GM19372 (cell line): ENCODE results near the gene SFSWAP.
"Not testable (repeated sequence)": the region's sequence is repeated elsewhere in the genome, so short reads cannot be mapped to it uniquely, and the experiment has no call there.

ENCODE experiments used
- ATAC-seq: cut with Tn5 transposase; IDR thresholded peaks from one replicate; pipeline ENCODE4 v1.9.1; 2021; ENCODE audit warnings: mild to moderate bottlenecking, low read depth, moderate library complexity; ENCODE audit not compliant: unreplicated experiment

Gene SFSWAP

GRCh38 chr12:131754184-131754583 is 43.3 kb downstream of the SFSWAP start:
- no peak for ATAC-seq

- no peak for ATAC-seq
Measured at GRCh38 chr12:131755305-131756113, 44.6 kb downstream of the SFSWAP start.

DNA sequence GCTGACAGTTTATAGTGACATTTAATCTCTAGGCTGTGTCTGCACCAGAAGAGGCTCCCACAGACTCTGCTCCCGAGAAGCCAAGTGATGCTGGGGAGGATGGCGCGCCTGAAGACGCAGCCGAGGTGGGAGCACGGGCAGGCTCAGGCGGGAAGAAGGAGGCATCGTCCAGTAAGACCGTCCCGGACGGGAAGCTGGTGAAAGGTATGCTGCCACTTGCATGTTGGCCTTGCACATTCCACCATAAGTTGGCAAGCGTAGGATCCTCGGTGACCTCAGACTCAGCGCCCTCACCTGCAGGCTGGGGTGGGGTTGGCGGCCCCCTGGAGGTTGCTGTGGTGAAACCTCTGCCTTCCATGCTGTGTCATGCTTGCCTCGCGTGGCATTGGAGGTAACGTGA is 45.6 kb downstream of the SFSWAP start:
- ATAC-seq = no peak

DNA sequence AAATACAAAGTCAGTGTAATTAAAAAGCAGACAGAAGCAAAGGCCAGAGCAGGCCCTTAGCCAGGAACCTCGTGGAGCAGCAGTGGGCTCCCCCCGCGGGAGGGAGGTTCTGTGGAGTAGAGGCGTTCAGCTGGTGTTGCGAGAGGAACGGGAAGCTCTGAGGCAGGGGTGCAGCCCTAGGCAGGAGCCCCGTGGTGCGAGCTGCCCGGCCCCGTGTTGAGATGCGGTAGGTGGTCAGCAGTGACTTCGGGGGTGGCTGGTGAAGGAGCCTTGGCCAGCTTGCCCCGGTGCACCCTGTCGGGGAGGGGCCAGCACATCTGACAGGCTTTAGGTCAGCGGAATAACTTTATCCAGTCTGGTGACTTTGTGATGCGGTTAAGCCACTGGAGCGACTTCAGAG is 46.2 kb downstream of the SFSWAP start:
- ATAC-seq = no peak

DNA sequence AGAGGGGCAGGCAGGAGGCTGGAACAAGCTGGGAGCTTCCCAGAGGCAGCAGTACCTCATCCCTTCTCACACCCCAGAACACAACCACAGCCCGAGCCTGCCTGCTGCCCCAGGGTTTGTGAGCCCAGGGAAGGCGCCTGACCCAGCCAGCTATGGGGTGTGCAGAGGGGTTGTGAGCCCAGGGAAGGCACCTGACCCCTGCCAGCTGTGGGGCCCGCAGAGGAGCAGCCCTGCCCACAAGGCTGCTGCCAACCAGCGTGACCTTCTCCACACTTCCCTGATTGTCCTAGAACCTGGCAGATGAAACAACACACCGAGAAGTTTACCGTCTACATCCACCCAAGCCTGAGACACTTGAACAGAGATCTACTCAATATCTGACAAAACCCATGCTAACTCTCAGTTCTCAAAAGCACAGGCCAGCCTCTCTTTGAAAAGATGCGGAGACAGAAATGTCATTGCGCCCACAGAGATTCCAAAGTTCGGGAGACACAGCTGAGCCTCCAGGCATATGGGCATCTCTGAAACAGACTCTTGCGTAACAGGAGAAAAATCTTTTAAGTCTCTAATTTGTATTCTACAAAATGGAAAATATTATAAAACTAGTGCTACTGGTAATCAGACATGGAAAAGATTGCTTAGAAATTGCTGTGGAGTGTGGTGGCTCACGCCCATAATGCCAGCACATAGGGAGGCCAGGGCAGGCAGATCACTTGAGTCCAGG is 47.3 kb downstream of the SFSWAP start:
- ATAC-seq = no peak

- no peak for ATAC-seq
Measured at GRCh38 chr12:131759176-131759575, 48.3 kb downstream of the SFSWAP start.

- no peak for ATAC-seq
Measured at GRCh38 chr12:131761638-131762037, 50.7 kb downstream of the SFSWAP start.

- ATAC-seq = no peak
Measured at GRCh38 chr12:131764738-131765137, 53.8 kb downstream of the SFSWAP start.

GRCh38 chr12:131765961-131766360 is 55.1 kb downstream of the SFSWAP start:
- no peak for ATAC-seq

DNA sequence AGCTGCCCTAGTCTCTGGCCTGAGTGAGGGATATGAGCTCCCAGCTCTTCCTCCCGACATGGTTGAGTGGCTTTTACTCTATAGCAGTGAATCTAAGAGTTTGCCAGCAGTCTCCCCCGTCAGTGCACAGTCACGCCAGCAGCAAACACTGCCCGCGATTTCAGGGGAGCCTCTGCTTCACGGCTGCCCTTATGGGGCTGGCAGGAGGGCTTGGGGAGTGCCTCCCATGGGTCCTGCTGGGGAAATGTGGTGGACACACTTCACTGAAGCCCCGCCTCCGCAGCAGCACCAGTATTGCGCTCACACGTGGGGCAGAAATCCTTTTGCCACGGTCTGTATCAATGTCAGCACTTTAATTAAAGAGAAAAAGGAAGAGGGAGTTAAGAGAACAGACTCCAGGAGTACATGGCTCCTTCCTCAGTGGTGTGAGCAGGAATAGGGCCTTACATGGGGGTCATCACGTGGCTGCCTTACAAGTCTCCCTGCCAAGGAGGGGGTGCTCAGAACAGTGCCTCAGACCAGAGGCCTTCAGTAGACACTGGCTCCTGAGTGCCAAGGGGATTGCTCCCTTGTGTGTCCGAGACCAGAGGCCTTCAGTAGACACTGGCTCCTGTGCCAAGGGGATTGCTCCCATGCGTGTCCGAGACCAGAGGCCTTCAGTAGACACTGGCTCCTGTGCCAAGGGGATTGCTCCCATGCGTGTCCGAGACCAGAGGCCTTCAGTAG is 55.7 kb downstream of the SFSWAP start:
- no peak for ATAC-seq

DNA sequence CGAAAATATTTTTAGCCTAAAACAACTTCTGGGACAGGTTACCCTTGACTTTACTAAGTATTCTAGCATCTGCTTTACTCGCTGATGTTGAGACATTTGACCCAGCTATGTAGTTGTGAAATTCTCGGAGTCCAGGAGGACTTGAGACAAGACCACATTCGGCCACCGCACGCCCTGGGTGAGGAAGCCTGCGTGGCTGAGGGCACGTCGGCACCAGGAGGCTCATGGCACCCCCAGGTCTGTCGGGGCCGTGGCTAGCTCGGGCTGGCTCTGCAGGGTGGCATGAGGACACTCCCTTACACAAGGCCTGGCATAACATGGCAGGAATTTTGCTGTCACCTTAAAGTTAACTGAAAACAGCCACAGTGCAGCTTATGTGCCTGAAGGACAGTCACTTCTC is 59.2 kb downstream of the SFSWAP start:
- ATAC-seq = no peak

GRCh38 chr12:131771965-131772364 is 61.1 kb downstream of the SFSWAP start:
- no peak for ATAC-seq

DNA sequence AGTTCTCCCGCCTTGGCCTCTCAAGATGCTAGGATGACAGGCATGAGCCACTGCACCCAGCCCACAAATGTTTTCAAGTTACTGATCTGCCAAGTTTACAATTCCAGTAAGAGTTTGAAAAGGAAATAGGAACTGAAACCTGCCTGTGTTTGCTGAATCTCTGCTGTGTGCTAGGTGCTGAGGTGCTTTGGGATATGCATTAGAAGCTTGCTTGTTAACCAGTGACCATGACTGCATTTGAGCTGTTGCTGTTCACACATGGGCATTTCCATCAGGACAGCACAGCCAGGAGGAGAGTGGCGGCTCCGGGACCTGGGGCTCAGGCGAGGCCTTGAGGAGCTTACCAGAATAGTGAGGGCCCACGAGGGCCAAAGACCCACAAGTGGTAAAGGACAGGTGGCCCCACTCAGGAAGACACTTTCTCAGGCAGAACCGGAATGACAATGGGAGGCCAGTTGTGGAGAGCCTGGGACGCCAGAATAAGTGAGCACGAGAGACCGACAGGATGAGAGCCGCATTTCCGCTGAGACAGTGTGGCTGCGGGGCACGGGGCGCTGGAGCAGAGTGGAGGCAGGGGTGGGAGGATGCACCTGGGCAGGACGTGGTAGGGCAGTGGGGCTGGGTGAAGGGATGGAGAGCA is 62.8 kb downstream of the SFSWAP start:
- ATAC-seq = peak; percentile 81

- ATAC-seq = no peak
Measured at GRCh38 chr12:131774576-131775391, 63.9 kb downstream of the SFSWAP start.

DNA sequence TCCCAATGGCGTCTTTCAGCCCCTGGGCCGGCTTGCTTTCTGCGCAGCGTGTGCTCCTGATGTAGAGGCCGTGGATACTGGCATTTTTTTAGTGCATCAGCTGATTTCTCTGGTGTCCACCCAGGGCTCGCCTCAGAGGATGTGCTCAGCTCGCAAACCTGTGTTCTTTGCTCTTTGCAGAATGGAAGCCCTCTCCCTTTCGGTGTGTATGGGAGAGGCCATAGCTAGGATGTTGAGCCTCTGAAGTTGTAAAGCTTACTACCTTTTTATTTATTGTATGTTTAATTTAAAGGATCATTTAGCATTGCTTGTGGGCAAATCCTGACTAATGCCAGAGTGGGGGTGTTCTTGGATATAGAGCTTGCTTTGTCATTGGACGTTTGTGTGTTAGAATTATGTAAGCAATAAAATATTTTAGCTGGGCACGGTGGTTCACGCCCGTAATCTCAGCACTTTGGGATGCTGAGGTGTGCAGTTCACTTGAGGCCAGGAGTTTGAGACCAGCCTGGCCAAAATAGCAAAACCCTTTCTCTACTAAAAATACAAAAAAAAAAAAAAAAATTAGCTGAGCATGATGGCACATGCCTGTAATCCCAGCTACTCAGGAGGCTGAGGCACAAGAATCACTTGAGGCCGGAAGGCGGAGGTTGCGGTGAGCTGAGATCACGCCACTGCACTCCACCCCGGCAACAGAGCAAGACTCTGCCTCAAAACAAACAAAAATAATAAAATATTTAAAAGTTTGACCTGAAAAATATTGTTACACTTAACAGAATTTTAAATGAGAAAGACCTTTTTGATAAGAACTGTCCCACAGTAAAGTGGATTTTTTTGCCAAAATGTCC is 64.7 kb downstream of the SFSWAP start:
- ATAC-seq = no peak

GRCh38 chr12:131776237-131776889 is 65.5 kb downstream of the SFSWAP start:
- ATAC-seq = no peak

GRCh38 chr12:131777269-131777668 is 66.4 kb downstream of the SFSWAP start:
- ATAC-seq = not testable (repeated sequence)

DNA sequence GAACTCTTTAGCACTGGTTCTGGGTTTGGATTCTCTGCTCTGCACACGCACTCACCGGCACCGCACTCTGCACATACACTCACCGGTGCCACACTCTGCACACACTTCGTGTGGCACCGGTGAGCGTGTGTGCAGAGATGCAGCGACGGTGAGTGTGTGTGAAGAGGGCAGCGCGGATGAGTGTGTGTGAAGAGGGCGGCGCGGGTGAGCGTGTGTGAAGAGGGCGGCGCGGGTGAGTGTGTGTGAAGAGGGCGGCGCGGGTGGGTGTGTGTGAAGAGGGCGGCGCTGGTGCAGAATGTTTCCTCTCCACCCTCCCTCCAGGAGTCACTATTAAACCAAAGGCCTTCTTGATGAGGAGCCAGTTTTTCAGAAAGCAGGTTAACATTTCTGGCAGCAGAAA is 68.1 kb downstream of the SFSWAP start:
- ATAC-seq = no peak

DNA sequence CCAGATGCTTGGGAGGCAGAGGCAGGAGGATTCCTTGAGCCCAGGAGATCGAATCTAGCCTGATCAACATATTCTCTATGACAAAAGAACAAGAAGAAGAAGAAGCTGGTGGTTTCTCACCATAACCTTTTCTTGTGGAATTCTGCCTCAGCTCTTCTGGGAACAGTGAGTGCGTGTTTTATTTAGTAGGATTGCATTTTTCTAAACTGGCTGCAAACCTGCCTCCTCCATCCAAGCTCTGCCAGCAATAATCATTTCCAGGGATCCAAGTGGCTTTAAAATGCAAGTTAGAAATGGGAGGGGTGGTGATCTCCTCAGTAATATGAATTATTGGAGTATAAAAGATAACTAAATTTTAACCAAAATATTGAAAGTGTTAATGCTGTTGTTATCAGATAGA is 71.2 kb downstream of the SFSWAP start:
- no peak for ATAC-seq
